Trophoblast cell (in vitro differentiated cells and primary cell): ENCODE measurements around the gene CUX1.
A peak's percentile ranks its signal among the peaks of the same experiment; 100 is the strongest.

ENCODE experiments used
- DNase-seq, 2 donors: peaks; one replicate each; pipeline ENCODE4 v3.0.0-alpha.2; 2016
- H2AFZ ChIP-seq: 2 replicates; pipeline ENCODE4 v1.6.1; 2013; ENCODE audit warnings: low read length, moderate library complexity, mild to moderate bottlenecking; ENCODE audit not compliant: insufficient read depth, poor library complexity
- H2AK5ac ChIP-seq: 2 replicates; pipeline ENCODE4 v1.6.1; 2013; ENCODE audit warnings: mild to moderate bottlenecking, low read length
- H2BK120ac ChIP-seq: 2 replicates; pipeline ENCODE4 v1.6.1; 2013; ENCODE audit warnings: low read length, mild to moderate bottlenecking, moderate library complexity; ENCODE audit not compliant: insufficient read depth, poor library complexity
- H2BK12ac ChIP-seq: 2 replicates; pipeline ENCODE4 v1.6.1; 2013; ENCODE audit warnings: mild to moderate bottlenecking, low read length, moderate library complexity
- H2BK5ac ChIP-seq: 2 replicates; pipeline ENCODE4 v1.6.1; 2013; ENCODE audit warnings: low read length, low read depth, moderate library complexity, mild to moderate bottlenecking; ENCODE audit not compliant: poor library complexity
- H3K14ac ChIP-seq: 2 replicates; pipeline ENCODE4 v1.6.1; 2013; ENCODE audit warnings: mild to moderate bottlenecking, low read length
- H3K18ac ChIP-seq: 2 replicates; pipeline ENCODE4 v1.6.1; 2013; ENCODE audit warnings: mild to moderate bottlenecking, low read length
- H3K23ac ChIP-seq: 2 replicates; pipeline ENCODE4 v1.6.1; 2013; ENCODE audit warnings: low read length
- H3K27ac ChIP-seq: 2 replicates; pipeline ENCODE4 v1.5.1; 2013; ENCODE audit warnings: low read depth, mild to moderate bottlenecking, inconsistent platforms, low read length, moderate library complexity
- H3K27me3 ChIP-seq: 2 replicates; pipeline ENCODE4 v1.6.1; 2013; ENCODE audit warnings: inconsistent platforms, mild to moderate bottlenecking, low read length, moderate library complexity; ENCODE audit not compliant: insufficient read depth
- H3K36me3 ChIP-seq, 2 experiments: 1 replicate in 1 of 2; 2 replicates in 1 of 2; pipeline ENCODE4 v1.6.1; 2013; ENCODE audit warnings: low read length in 2 of 2, mild to moderate bottlenecking in 2 of 2, moderate library complexity in 1 of 2; ENCODE audit not compliant: insufficient read depth in 2 of 2, control insufficient read depth in 1 of 2
- H3K4ac ChIP-seq: 2 replicates; pipeline ENCODE4 v1.6.1; 2013; ENCODE audit warnings: low read depth, mild to moderate bottlenecking, low read length, moderate library complexity
- H3K4me1 ChIP-seq, 2 experiments: 1 replicate in 1 of 2; 2 replicates in 1 of 2; pipeline ENCODE4 v1.6.1; 2013; ENCODE audit warnings: low read length in 2 of 2, mild to moderate bottlenecking in 2 of 2, moderate library complexity in 1 of 2; ENCODE audit not compliant: insufficient read depth in 2 of 2, control insufficient read depth in 1 of 2
- H3K4me2 ChIP-seq: 2 replicates; pipeline ENCODE4 v1.6.1; 2013; ENCODE audit warnings: inconsistent platforms, mild to moderate bottlenecking, low read length, moderate library complexity
- H3K4me3 ChIP-seq: 2 replicates; pipeline ENCODE4 v1.5.1; 2013; ENCODE audit warnings: mild to moderate bottlenecking, low read depth, low read length, inconsistent platforms
- H3K79me1 ChIP-seq: one replicate; pipeline ENCODE4 v1.6.1; 2013; ENCODE audit warnings: low read length
- H3K79me2 ChIP-seq: 2 replicates; pipeline ENCODE4 v1.6.1; 2013; ENCODE audit warnings: low read length, mild to moderate bottlenecking; ENCODE audit not compliant: control insufficient read depth, insufficient read depth, poor library complexity
- H3K9ac ChIP-seq: 2 replicates; pipeline ENCODE4 v1.6.1; 2013; ENCODE audit warnings: mild to moderate bottlenecking, low read length
- H3K9me3 ChIP-seq: 2 replicates; pipeline ENCODE4 v1.6.1; 2013; ENCODE audit warnings: low read depth, mild to moderate bottlenecking, control low read depth, inconsistent platforms, low read length; ENCODE audit not compliant: insufficient read depth
- H4K12ac ChIP-seq: 2 replicates; pipeline ENCODE4 v1.6.1; 2013; ENCODE audit warnings: low read depth, mild to moderate bottlenecking, low read length, moderate library complexity
- H4K8ac ChIP-seq: 2 replicates; pipeline ENCODE4 v1.6.1; 2013; ENCODE audit warnings: low read depth, mild to moderate bottlenecking, low read length, moderate library complexity
- H4K91ac ChIP-seq: one replicate; pipeline ENCODE4 v1.6.1; 2013; ENCODE audit warnings: low read depth, mild to moderate bottlenecking, low read length, moderate library complexity
- WGBS: extraction: QIAGEN DNeasy Blood & Tissue Kit; methylation state at CpG from one replicate; pipeline ENCODE4 v1.1.7; 2013; ENCODE audit warnings: missing lambda C conversion rate; ENCODE audit not compliant: insufficient read length, insufficient coverage; ENCODE audit errors: extremely low coverage; 5-methylcytosine and 5-hydroxymethylcytosine counted together

Gene CUX1

GRCh38 chr7:101904019-101904418, 86.6 kb downstream of the CUX1 start:
- no peak overlapping the region for H3K9ac ChIP-seq
- H2BK5ac ChIP-seq, result no peak overlapping the region
- H3K9me3 ChIP-seq, result no peaks in the 10 kb centered on the region
- peaks cover 7% of the 10 kb centered on the region for H3K79me2 ChIP-seq
- H2BK12ac ChIP-seq, result no peak overlapping the region
- no peak overlapping the region for H4K91ac ChIP-seq
- H3K4me2 ChIP-seq, result no peak overlapping the region
- no peak overlapping the region for H4K8ac ChIP-seq
- H3K23ac ChIP-seq, result no peak overlapping the region
- H4K12ac ChIP-seq, result no peak overlapping the region
- DNase-seq, result no peak
- H3K18ac ChIP-seq, result no peak overlapping the region
- no peak overlapping the region for H2BK120ac ChIP-seq
- WGBS, result no CpG with 5 or more reads among the region's 10 CpGs
- no peak overlapping the region for H3K4ac ChIP-seq
- no peaks in the 10 kb centered on the region for H3K27me3 ChIP-seq
- H2AK5ac ChIP-seq, result no peak overlapping the region
- H2AFZ ChIP-seq, result no peak overlapping the region
- H3K14ac ChIP-seq, result no peak overlapping the region
- peaks cover under 1 to 4% of the 10 kb centered on the region in 2 experiments for H3K36me3 ChIP-seq
- H3K4me3 ChIP-seq, result no peak overlapping the region
- peaks cover 6 to 15% of the 10 kb centered on the region in 2 experiments for H3K4me1 ChIP-seq
- H3K79me1 ChIP-seq, result no peaks in the 10 kb centered on the region
- no peak overlapping the region for H3K27ac ChIP-seq

- H3K14ac ChIP-seq, result no peak overlapping the region
- H4K8ac ChIP-seq, result no peak overlapping the region
- H2BK5ac ChIP-seq, result no peak overlapping the region
- H3K4ac ChIP-seq, result no peak overlapping the region
- no peak overlapping the region for H3K4me3 ChIP-seq
- no peak overlapping the region for H3K9ac ChIP-seq
- no peak overlapping the region for H4K12ac ChIP-seq
- no CpG with 5 or more reads among the region's 17 CpGs for WGBS
- DNase-seq, result no peak
- no peak overlapping the region for H2AFZ ChIP-seq
- no peak overlapping the region for H2AK5ac ChIP-seq
- H3K27ac ChIP-seq, result no peak overlapping the region
- H3K27me3 ChIP-seq, result no peaks in the 10 kb centered on the region
- no peak overlapping the region for H2BK120ac ChIP-seq
- H3K23ac ChIP-seq, result no peak overlapping the region
- peaks cover 6 to 15% of the 10 kb centered on the region in 2 experiments for H3K4me1 ChIP-seq
- no peak overlapping the region for H3K18ac ChIP-seq
- no peaks in the 10 kb centered on the region for H3K9me3 ChIP-seq
- no peak overlapping the region for H3K4me2 ChIP-seq
- H4K91ac ChIP-seq, result no peak overlapping the region
- no peak overlapping the region for H2BK12ac ChIP-seq
- peaks cover 0 to 4% of the 10 kb centered on the region in 2 experiments for H3K36me3 ChIP-seq
- peaks cover 7% of the 10 kb centered on the region for H3K79me2 ChIP-seq
- no peaks in the 10 kb centered on the region for H3K79me1 ChIP-seq
Measured at GRCh38 chr7:101905203-101905865, 87.9 kb downstream of the CUX1 start.

- Histone ChIP-seq H3K79me2 (peaks cover 6% of the 10 kb centered on the region), H3K9me3 (no peaks in the 10 kb centered on the region), H4K91ac (no peak overlapping the region), H2AK5ac (no peak overlapping the region), H3K27me3 (no peaks in the 10 kb centered on the region), H3K4me3 (no peak overlapping the region), H3K79me1 (no peaks in the 10 kb centered on the region), H2BK5ac (no peak overlapping the region), H3K9ac (no peak overlapping the region), H4K8ac (no peak overlapping the region), H3K23ac (no peak overlapping the region), H3K4ac (peak overlapping the region; percentile 70), H2AFZ (no peak overlapping the region), H2BK120ac (no peak overlapping the region), H3K18ac (peak overlapping the region; percentile 56), H3K14ac (no peak overlapping the region), H3K4me2 (no peak overlapping the region), H3K27ac (no peak overlapping the region), H2BK12ac (no peak overlapping the region), H3K36me3 (peaks cover 0 to 4% of the 10 kb centered on the region in 2 experiments), H4K12ac (no peak overlapping the region), H3K4me1 (peaks cover 9 to 18% of the 10 kb centered on the region in 2 experiments)
- no CpG with 5 or more reads among the region's 18 CpGs for WGBS
- no peak for DNase-seq
Measured at GRCh38 chr7:101906291-101907240, 89.1 kb downstream of the CUX1 start.

GRCh38 chr7:101910991-101911799, 93.8 kb downstream of the CUX1 start:
- Histone ChIP-seq H3K18ac (peak overlapping the region; percentile 80), H3K79me2 (peaks cover 5% of the 10 kb centered on the region), H3K4ac (peak overlapping the region; percentile 12), H3K14ac (peak overlapping the region; percentile 28), H3K27me3 (no peaks in the 10 kb centered on the region), H2BK5ac (no peak overlapping the region), H3K9ac (no peak overlapping the region), H3K79me1 (no peaks in the 10 kb centered on the region), H2BK12ac (peak overlapping the region; percentile 6), H3K36me3 (peaks cover 3 to 7% of the 10 kb centered on the region in 2 experiments), H4K8ac (no peak overlapping the region), H4K12ac (no peak overlapping the region), H2AK5ac (no peak overlapping the region), H3K9me3 (no peaks in the 10 kb centered on the region), H3K4me1 (peaks cover 8 to 10% of the 10 kb centered on the region in 2 experiments), H3K4me2 (no peak overlapping the region), H3K27ac (no peak overlapping the region), H3K4me3 (no peak overlapping the region), H2AFZ (no peak overlapping the region), H2BK120ac (no peak overlapping the region), H3K23ac (no peak overlapping the region), H4K91ac (no peak overlapping the region)
- no peak for DNase-seq
- no CpG with 5 or more reads among the region's 17 CpGs for WGBS
